HEK293 (cell line): ENCODE results near the gene CALHM4.

ENCODE experiments used
- GLIS1 ChIP-seq: fragments of 450-650 bp; formaldehyde crosslinking; IDR thresholded peaks from 2 replicates; pipeline ENCODE4 v1.5.1; 2016; ENCODE audit warnings: missing biosample characterization, missing genetic modification characterization
- HOXC10 ChIP-seq: sonication (generic); formaldehyde crosslinking; IDR thresholded peaks from 2 replicates; pipeline ENCODE4 v1.8.1; 2023; ENCODE audit warnings: mild to moderate bottlenecking, missing genetic modification reagents
- MZF1 ChIP-seq: fragments of 450-650 bp; formaldehyde crosslinking; IDR thresholded peaks from 2 replicates; pipeline ENCODE4 v1.5.1; 2017; ENCODE audit warnings: missing biosample characterization, missing genetic modification characterization, borderline replicate concordance
- PRDM1 ChIP-seq: fragments of 450-650 bp; formaldehyde crosslinking; IDR thresholded peaks from 2 replicates; pipeline ENCODE4; 2016; ENCODE audit warnings: missing biosample characterization, missing genetic modification characterization
- SCRT2 ChIP-seq: fragments of 450-650 bp; formaldehyde crosslinking; IDR thresholded peaks from 2 replicates; pipeline ENCODE4 v1.5.1; 2016; ENCODE audit warnings: missing biosample characterization, missing genetic modification characterization
- ZFP3 ChIP-seq: fragments of 450-650 bp; formaldehyde crosslinking; IDR thresholded peaks from 2 replicates; pipeline ENCODE4 v1.5.1; 2016; ENCODE audit warnings: low read depth, missing biosample characterization, missing genetic modification characterization
- ZNF121 ChIP-seq: fragments of 450-650 bp; formaldehyde crosslinking; IDR thresholded peaks from 2 replicates; pipeline ENCODE4 v1.5.1; 2016; ENCODE audit warnings: missing biosample characterization, missing genetic modification characterization
- ZNF169 ChIP-seq: fragments of 450-650 bp; formaldehyde crosslinking; IDR thresholded peaks from 2 replicates; pipeline ENCODE4 v1.5.1; 2016; ENCODE audit warnings: missing biosample characterization, missing genetic modification characterization
- ZNF175 ChIP-seq: fragments of 450-650 bp; formaldehyde crosslinking; IDR thresholded peaks from 2 replicates; pipeline ENCODE4 v1.5.1; 2016; ENCODE audit warnings: missing biosample characterization, missing genetic modification characterization
- ZNF214 ChIP-seq: fragments of 450-650 bp; formaldehyde crosslinking; IDR thresholded peaks from 2 replicates; pipeline ENCODE4 v1.5.1; 2017; ENCODE audit warnings: missing biosample characterization, mild to moderate bottlenecking, missing genetic modification characterization, borderline replicate concordance
- ZNF221 ChIP-seq: fragments of 450-650 bp; formaldehyde crosslinking; IDR thresholded peaks from 2 replicates; pipeline ENCODE4 v1.5.1; 2017; ENCODE audit warnings: missing biosample characterization, missing genetic modification characterization, borderline replicate concordance
- ZNF335 ChIP-seq: fragments of 450-650 bp; formaldehyde crosslinking; conservative IDR thresholded peaks from 2 replicates; pipeline ENCODE4 v1.5.1; 2016; ENCODE audit warnings: missing biosample characterization, missing genetic modification characterization
- ZNF394 ChIP-seq: fragments of 450-650 bp; formaldehyde crosslinking; IDR thresholded peaks from 2 replicates; pipeline ENCODE4 v1.5.1; 2016; ENCODE audit warnings: missing biosample characterization, missing genetic modification characterization, mild to moderate bottlenecking, moderate library complexity, borderline replicate concordance
- ZNF600 ChIP-seq: fragments of 450-650 bp; formaldehyde crosslinking; IDR thresholded peaks from 2 replicates; pipeline ENCODE4 v1.5.1; 2016; ENCODE audit warnings: missing biosample characterization, missing genetic modification characterization
- ZNF610 ChIP-seq: fragments of 450-650 bp; formaldehyde crosslinking; IDR thresholded peaks from 2 replicates; pipeline ENCODE4 v1.5.1; 2016; ENCODE audit warnings: missing biosample characterization, missing genetic modification characterization, borderline replicate concordance
- ZNF658 ChIP-seq: fragments of 450-650 bp; formaldehyde crosslinking; IDR thresholded peaks from 2 replicates; pipeline ENCODE4; 2016; ENCODE audit warnings: missing biosample characterization, missing genetic modification characterization
- ZNF76 ChIP-seq: fragments of 450-650 bp; formaldehyde crosslinking; IDR thresholded peaks from 2 replicates; pipeline ENCODE4; 2016; ENCODE audit warnings: low read depth, missing biosample characterization, missing genetic modification characterization, borderline replicate concordance
- ZXDB ChIP-seq: fragments of 450-650 bp; formaldehyde crosslinking; IDR thresholded peaks from 2 replicates; pipeline ENCODE4 v1.5.1; 2016; ENCODE audit warnings: missing biosample characterization, missing genetic modification characterization
- TF ChIP-seq, protein P1 (sequence below): fragments of 450-650 bp; IDR thresholded peaks from 2 replicates; pipeline ENCODE4 v1.5.1; 2018; ENCODE audit warnings: missing biosample characterization, mild to moderate bottlenecking, missing genetic modification characterization
- TF ChIP-seq, protein P2 (sequence below): fragments of 450-650 bp; formaldehyde crosslinking; IDR thresholded peaks from 2 replicates; pipeline ENCODE4 v1.5.1; 2016; ENCODE audit warnings: missing biosample characterization, missing genetic modification characterization
- TF ChIP-seq, protein P3 (sequence below): fragments of 450-650 bp; formaldehyde crosslinking; IDR thresholded peaks from 2 replicates; pipeline ENCODE4 v1.5.1; 2017; ENCODE audit warnings: missing biosample characterization, missing genetic modification characterization
- TF ChIP-seq, protein P4 (sequence below): fragments of 450-650 bp; formaldehyde crosslinking; IDR thresholded peaks from 2 replicates; pipeline ENCODE4 v1.5.1; 2017; ENCODE audit warnings: missing biosample characterization, missing genetic modification characterization
- TF ChIP-seq, protein P5 (sequence below): fragments of 450-650 bp; formaldehyde crosslinking; conservative IDR thresholded peaks from 2 replicates; pipeline ENCODE4 v1.5.1; 2016; ENCODE audit warnings: low read depth, missing biosample characterization, missing genetic modification characterization
- TF ChIP-seq, protein P6 (sequence below): fragments of 450-650 bp; formaldehyde crosslinking; IDR thresholded peaks from 2 replicates; pipeline ENCODE4 v1.5.1; 2016; ENCODE audit warnings: missing biosample characterization, missing genetic modification characterization

The CALHM4 gene

DNA sequence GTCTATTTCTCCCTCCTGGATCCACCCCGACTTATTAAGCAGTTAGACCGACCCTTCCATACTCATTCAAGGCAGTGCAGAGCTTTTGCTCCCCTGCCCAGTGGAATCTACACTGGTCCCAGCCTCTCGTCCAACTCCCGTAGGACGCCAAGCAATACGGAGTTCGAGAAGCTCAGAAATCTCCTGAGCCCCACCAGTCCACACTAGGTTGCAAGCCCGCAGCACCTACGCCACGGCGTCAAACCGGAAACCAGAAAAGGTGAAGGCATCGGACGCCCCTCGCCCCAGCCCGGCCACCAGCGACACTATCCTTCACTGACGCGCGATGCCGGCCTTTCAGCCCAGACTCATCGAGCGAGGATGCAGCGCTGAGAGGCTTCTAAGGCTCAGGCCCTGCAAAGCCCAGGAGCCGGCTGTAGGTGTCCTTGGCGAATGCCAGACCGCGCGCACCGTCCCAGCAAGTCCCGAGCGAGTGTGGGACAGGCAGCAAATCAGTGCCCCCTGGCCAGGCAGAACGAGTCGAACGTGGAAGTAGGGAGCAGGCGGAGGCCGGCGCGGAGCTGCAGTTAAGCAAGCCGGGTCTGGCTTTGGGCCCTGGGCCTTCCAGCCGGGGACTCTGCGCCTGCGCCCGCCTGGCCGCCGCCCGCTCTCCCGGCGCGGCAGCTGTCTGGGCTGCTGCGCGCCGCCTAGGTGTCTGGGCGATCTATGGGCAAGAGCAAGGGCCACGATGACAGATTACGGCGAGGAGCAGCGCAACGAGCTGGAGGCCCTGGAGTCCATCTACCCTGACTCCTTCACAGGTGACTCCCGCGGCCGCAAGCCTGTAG, 17.5 kb downstream of the CALHM4 start, which contains the start of gene RWDD1 (continued):
- TF ChIP-seq, protein P1, sequence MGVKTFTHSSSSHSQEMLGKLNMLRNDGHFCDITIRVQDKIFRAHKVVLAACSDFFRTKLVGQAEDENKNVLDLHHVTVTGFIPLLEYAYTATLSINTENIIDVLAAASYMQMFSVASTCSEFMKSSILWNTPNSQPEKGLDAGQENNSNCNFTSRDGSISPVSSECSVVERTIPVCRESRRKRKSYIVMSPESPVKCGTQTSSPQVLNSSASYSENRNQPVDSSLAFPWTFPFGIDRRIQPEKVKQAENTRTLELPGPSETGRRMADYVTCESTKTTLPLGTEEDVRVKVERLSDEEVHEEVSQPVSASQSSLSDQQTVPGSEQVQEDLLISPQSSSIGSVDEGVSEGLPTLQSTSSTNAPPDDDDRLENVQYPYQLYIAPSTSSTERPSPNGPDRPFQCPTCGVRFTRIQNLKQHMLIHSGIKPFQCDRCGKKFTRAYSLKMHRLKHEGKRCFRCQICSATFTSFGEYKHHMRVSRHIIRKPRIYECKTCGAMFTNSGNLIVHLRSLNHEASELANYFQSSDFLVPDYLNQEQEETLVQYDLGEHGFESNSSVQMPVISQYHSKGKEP (tag by site-specific recombination), result peak; percentile 86
- TF ChIP-seq ZFP3 (no peak), ZNF175 (tag by site-specific recombination) (no peak), ZNF221 (tag by site-specific recombination) (no peak), ZXDB (tag by site-specific recombination) (peak; percentile 93), ZNF600 (tag by site-specific recombination) (peak; percentile 97), ZNF610 (peak; percentile 77), ZNF76 (tag by site-specific recombination) (peak; percentile 74), PRDM1 (no peak), ZNF394 (peak; percentile 88), SCRT2 (peak; percentile 37), HOXC10 (CRISPR knock-in tag) (peak; percentile 60; the same call in 1 of the 2 replicates), ZNF658 (no peak), MZF1 (no peak), ZNF169 (tag by site-specific recombination) (no peak), GLIS1 (tag by site-specific recombination) (no peak; the same call in 1 of the 2 replicates), ZNF335 (tag by site-specific recombination) (peak; percentile 100), ZNF121 (tag by site-specific recombination) (no peak), ZNF214 (tag by site-specific recombination) (no peak)
- TF ChIP-seq, protein P2, sequence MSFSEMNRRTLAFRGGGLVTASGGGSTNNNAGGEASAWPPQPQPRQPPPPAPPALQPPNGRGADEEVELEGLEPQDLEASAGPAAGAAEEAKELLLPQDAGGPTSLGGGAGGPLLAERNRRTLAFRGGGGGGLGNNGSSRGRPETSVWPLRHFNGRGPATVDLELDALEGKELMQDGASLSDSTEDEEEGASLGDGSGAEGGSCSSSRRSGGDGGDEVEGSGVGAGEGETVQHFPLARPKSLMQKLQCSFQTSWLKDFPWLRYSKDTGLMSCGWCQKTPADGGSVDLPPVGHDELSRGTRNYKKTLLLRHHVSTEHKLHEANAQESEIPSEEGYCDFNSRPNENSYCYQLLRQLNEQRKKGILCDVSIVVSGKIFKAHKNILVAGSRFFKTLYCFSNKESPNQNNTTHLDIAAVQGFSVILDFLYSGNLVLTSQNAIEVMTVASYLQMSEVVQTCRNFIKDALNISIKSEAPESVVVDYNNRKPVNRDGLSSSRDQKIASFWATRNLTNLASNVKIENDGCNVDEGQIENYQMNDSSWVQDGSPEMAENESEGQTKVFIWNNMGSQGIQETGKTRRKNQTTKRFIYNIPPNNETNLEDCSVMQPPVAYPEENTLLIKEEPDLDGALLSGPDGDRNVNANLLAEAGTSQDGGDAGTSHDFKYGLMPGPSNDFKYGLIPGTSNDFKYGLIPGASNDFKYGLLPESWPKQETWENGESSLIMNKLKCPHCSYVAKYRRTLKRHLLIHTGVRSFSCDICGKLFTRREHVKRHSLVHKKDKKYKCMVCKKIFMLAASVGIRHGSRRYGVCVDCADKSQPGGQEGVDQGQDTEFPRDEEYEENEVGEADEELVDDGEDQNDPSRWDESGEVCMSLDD (tag by site-specific recombination), result no peak
- TF ChIP-seq, protein P3, sequence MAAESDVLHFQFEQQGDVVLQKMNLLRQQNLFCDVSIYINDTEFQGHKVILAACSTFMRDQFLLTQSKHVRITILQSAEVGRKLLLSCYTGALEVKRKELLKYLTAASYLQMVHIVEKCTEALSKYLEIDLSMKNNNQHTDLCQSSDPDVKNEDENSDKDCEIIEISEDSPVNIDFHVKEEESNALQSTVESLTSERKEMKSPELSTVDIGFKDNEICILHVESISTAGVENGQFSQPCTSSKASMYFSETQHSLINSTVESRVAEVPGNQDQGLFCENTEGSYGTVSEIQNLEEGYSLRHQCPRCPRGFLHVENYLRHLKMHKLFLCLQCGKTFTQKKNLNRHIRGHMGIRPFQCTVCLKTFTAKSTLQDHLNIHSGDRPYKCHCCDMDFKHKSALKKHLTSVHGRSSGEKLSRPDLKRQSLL (tag by site-specific recombination), result no peak
- TF ChIP-seq, protein P4, sequence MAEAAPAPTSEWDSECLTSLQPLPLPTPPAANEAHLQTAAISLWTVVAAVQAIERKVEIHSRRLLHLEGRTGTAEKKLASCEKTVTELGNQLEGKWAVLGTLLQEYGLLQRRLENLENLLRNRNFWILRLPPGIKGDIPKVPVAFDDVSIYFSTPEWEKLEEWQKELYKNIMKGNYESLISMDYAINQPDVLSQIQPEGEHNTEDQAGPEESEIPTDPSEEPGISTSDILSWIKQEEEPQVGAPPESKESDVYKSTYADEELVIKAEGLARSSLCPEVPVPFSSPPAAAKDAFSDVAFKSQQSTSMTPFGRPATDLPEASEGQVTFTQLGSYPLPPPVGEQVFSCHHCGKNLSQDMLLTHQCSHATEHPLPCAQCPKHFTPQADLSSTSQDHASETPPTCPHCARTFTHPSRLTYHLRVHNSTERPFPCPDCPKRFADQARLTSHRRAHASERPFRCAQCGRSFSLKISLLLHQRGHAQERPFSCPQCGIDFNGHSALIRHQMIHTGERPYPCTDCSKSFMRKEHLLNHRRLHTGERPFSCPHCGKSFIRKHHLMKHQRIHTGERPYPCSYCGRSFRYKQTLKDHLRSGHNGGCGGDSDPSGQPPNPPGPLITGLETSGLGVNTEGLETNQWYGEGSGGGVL, result no peak
- TF ChIP-seq, protein P5, sequence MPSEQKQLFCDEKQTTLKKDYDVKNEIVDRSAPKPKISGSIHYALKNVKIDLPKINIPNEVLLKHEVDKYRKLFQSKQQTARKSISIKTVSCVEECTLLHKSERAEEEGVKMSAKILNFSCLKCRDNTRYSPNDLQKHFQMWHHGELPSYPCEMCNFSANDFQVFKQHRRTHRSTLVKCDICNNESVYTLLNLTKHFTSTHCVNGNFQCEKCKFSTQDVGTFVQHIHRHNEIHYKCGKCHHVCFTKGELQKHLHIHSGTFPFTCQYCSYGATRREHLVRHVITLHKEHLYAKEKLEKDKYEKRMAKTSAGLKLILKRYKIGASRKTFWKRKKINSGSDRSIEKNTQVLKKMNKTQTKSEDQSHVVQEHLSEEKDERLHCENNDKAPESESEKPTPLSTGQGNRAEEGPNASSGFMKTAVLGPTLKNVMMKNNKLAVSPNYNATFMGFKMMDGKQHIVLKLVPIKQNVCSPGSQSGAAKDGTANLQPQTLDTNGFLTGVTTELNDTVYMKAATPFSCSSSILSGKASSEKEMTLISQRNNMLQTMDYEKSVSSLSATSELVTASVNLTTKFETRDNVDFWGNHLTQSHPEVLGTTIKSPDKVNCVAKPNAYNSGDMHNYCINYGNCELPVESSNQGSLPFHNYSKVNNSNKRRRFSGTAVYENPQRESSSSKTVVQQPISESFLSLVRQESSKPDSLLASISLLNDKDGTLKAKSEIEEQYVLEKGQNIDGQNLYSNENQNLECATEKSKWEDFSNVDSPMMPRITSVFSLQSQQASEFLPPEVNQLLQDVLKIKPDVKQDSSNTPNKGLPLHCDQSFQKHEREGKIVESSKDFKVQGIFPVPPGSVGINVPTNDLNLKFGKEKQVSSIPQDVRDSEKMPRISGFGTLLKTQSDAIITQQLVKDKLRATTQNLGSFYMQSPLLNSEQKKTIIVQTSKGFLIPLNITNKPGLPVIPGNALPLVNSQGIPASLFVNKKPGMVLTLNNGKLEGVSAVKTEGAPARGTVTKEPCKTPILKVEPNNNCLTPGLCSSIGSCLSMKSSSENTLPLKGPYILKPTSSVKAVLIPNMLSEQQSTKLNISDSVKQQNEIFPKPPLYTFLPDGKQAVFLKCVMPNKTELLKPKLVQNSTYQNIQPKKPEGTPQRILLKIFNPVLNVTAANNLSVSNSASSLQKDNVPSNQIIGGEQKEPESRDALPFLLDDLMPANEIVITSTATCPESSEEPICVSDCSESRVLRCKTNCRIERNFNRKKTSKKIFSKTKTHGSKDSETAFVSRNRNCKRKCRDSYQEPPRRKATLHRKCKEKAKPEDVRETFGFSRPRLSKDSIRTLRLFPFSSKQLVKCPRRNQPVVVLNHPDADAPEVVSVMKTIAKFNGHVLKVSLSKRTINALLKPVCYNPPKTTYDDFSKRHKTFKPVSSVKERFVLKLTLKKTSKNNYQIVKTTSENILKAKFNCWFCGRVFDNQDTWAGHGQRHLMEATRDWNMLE (tag by site-specific recombination), result peak; percentile 98
- TF ChIP-seq, protein P6, sequence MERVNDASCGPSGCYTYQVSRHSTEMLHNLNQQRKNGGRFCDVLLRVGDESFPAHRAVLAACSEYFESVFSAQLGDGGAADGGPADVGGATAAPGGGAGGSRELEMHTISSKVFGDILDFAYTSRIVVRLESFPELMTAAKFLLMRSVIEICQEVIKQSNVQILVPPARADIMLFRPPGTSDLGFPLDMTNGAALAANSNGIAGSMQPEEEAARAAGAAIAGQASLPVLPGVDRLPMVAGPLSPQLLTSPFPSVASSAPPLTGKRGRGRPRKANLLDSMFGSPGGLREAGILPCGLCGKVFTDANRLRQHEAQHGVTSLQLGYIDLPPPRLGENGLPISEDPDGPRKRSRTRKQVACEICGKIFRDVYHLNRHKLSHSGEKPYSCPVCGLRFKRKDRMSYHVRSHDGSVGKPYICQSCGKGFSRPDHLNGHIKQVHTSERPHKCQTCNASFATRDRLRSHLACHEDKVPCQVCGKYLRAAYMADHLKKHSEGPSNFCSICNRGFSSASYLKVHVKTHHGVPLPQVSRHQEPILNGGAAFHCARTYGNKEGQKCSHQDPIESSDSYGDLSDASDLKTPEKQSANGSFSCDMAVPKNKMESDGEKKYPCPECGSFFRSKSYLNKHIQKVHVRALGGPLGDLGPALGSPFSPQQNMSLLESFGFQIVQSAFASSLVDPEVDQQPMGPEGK (tag by site-specific recombination), result no peak; the same call in none of the 2 replicates
